Kidney capillary endothelial cell (primary cell): ENCODE data around the gene ARAP1.

ENCODE experiments used
- DNase-seq: peaks from one replicate; pipeline ENCODE4 v3.0.0-alpha.2; 2018; ENCODE audit warnings: low spot score

The ARAP1 gene

GRCh38 chr11:72635933-72636332 lies 116.3 kb downstream of the ARAP1 start:
- DNase-seq: peak; percentile 26

DNA sequence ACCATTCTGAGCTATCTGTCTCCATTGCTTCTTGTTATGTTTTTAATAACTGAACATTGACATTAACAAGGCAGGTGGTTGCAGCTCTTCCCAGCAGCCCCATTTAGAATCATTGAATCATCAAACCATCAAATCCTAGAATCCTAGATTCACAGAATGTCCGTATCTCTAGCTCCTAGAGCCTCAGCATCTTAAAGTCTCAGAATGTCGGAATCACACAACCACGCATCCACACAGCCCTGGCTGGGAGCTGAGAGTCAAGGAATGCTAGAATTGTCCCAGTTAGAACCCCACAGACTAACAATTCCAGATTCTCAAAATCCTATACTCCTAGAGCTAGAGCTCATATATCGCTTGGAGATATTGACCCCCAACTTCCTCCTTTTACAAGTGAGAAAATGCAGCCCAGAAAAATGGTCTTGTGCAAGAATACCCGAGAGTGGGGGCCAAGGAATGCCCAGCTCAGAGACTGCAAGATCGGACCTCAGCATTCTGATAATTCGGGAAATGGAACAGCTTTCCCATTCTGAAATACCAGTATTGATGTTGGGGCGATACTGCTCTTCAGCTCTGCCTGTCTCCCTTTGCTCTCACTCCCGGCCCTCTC lies 116.8 kb downstream of the ARAP1 start:
- no peak for DNase-seq
